Kidney glomerular epithelial cell (primary cell): ENCODE data around the gene RFX6.
A peak's percentile ranks its signal among the peaks of the same experiment; 100 is the strongest.

Experiments
- DNase-seq: peaks from one replicate; lab custom pipeline; 2025; lab: John Stamatoyannopoulos, UW

Gene RFX6

DNA sequence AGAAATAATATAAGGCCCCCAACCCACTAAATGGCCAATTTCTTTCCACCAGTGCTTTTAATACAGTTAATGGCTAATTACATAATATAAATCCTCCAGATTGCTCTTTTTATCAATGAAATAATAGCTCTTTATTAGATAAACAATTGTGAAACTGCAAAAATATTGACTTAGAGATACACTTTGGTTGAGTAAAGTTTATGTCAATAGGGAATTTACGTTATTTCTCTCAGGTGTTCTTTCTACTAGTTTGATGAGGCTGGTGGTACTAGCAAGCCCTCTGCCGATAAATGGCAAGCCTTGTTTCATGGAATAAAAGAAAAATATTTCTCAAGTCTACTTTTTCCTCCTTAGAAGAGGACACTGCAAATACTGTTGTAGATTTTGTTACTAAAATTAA lies 18.9 kb downstream of the RFX6 start:
- DNase-seq: no peak

DNA sequence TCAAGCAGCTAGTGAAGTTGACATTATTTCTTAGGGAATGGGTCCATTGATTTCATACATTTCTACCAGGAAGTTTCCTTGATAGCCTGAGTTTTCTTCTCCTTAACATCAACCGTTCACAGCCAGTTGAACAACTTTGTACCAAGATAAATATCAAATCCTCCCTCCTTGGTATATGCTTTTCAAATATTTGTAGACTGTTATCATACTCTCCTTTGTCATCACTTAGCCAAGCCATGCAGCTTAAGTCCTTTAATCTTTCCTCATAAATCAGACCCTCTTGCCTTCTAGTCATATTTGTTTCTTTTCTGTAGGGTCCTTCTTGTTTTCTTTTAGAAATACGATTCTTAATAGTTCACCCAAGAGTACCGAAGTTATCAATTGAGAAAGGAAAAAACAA lies 25.6 kb downstream of the RFX6 start:
- no peak for DNase-seq

DNA sequence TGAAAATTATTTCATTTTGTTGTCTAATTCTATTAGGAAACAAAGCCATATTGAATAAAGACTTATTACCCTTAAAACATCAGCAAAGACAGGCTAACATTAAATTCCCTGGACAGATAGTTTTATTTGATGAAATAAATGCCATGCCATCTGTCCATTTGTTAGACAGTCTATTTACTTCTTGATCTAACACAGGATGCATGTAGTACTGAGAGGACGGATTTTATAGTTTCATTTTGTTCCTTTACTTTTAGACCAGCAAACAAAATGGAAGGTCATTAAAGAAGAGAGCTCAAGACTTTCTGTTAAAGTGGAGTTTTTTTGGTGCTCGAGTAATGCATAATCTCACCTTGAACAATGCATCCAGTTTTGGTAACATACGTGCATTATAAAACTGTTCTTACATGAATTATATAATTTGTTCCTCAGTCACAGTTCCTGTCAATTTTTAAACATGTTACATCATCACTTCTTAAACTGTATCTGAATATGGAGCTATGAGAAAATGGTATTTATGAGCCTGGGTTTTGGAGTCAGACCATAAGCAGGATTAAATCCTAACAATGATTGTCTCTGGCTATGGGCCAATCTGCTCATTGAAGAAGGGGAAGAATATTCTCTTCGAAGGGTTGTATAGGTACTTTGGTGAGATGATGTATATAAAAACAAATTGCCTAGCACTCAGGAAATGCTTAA lies 46.0 kb downstream of the RFX6 start:
- DNase-seq: no peak

DNA sequence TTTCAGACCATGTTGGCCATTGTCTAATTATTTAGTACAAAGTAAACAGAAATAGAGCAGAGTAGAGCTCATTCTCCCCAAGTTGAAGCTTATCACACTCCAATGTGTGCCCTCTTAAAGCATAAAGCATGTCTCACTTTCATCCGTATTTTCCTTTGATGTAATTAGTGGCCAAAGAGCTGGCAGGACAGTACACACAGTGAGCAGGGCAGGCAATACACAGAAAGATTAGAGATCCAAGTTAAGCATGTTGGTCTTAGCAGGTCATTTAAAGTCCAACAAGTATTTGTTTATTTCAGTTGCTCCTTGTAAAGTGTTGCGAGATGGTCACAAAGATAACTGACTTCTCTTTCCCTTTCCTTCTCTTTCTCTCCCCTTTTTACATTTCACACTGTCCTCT lies 47.2 kb downstream of the RFX6 start:
- no peak for DNase-seq

DNA sequence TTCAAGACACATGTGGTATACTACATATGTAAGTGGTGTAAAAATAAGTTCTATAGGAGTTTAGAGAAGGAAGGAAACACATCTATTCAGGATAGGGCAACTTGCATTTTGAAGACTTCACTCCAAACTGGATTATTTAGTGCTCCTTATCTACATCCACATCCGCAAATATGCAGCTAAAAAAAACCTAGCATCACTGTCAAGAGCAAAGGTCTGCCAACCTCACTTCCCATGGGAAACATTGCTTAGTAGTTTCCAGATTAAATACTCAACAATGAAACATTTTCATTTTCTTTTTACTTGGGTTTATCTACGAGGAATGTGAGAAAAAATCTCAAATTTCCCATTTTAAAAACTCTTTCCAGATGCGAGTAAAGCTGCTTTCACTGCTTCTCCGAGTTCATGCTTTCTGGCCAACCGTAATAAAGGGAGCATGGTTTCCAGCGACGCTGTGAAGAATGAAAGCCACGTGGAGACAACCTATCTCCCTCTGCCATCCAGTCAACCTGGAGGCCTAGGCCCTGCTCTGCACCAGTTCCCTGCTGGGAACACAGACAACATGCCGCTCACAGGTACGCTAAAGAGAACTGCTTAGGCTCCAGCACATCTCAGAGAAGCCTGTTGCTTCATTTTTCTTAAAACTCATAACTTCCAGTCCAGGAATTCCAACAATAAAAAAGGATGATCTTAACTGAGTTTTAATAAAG lies 48.2 kb downstream of the RFX6 start:
- no peak for DNase-seq

DNA sequence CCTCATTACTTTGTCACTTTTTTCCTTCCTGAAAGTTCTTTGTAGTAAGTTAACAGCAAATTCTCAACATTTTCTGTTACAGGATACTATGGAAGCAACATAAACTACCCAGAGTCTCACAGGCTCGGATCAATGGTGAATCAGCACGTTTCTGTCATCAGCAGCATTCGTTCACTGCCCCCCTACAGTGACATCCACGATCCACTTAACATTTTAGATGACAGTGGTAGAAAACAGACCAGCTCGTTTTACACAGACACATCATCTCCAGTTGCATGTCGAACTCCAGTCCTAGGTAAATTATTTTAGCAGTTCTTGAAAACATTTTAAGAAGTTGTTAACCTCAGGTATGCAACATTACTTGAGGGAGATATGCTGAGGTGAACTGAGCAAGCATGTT lies 51.6 kb downstream of the RFX6 start:
- no peak for DNase-seq

DNA sequence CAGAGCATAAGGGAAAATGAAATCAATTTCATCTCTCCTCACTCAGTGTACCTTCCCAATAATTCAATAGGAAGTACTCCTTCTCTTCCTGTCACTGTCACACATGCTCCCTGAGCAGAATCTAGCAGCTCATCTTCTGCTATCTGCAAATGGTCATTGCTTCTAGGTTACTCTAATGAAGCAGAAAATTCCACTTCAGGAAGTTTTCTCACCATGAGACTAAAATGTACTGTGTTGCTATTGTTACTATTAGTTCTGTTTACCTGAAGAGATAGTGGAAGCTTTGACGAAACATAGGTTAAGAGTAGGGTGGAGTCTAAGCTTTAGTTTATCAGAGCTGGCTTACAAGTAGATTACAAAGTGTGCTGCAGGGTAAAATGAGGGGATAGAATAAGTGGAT lies 52.8 kb downstream of the RFX6 start:
- no peak for DNase-seq

DNA sequence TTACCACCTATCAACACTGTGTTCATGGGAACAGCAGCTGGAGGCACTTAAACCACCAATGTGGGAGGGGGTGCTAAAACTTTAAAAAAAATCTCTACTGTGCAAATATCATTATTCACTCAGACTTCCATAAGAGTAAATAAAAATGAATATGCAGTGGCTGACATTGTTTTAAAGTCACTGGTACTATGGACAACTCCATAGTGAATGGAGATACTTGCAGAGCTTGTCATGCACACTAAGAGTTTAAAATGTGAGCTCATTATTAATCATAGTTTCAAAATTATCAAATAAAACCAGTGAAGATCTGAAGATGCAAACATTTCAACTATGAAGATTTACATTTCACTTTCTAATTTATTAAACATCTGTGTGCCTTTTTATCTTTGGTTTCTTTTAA lies 54.4 kb downstream of the RFX6 start:
- DNase-seq: no peak

DNA sequence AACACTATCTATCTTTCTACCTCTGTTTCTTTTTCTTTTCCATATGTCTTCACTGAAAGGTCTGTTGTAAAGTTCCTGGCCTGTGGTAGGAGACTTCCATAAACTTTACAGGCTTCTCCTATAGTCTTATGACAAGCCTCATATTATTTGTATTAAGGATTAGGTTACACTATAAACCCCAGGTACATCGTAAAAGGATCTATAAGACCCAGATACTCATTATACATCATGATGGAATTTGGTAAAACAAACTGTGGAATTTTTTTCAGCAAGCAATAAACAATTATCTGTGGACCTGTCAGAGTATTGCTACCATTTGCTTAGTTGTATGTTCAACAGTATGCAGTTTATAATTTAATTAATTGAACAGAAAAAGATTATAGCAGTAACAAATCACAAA lies 55.5 kb downstream of the RFX6 start:
- DNase-seq: no peak

DNA sequence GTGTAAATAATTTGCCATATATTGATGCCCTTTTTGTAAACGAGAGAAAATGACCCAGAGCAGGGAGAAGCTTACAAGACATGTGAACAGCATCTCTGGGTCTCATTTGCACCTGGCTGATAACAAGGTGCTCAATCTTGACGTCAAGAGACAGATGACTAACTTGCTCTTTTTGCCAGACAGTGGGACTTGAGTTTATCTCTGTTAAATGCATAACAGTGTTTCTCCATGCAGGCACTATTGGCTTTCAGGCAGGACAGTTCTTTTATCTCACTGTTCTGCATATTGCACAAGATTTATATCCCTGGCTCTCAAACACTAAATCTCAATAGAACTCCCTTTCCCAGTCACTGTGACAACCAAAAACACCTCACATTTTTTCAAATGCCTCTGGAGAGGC lies 56.4 kb downstream of the RFX6 start:
- no peak for DNase-seq

DNA sequence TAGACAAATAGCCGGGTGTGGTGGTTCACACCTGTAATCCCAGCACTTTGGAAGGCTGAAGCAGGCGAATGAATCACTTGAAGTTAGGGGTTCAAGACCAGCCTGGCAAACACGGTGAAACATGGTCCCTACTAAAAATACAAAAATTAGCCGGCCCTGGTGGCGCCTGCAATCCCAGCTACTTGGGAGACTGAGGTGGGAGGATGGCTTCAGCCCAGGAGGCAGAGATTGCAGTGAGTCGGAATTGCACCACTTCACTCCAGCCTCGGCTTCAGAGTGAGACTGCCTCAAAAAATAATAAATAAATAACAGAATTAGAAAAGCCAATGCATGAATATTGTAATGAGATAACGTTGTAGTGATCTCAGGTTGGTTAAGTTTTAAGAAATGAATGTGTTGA lies 61.3 kb downstream of the RFX6 start:
- DNase-seq: no peak

DNA sequence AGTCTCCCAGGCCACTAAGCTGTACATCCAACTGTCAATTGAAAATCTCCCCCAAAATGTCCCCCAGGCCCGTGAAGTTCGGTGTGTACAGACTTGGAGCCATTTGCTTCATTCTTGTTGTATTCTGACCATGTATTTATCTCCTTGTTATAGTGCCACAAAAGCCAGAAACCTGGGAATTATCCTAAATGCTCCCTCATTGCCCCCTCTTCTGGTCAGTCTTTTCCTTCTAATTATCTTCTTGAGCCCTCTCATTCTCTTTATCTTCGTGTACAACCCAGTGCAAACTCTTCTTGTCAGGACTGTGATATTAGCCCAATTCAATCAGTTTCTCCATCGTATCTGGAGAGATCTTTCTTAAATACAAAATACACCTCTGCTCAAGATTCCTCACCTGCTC lies 64.7 kb downstream of the RFX6 start:
- DNase-seq: no peak

DNA sequence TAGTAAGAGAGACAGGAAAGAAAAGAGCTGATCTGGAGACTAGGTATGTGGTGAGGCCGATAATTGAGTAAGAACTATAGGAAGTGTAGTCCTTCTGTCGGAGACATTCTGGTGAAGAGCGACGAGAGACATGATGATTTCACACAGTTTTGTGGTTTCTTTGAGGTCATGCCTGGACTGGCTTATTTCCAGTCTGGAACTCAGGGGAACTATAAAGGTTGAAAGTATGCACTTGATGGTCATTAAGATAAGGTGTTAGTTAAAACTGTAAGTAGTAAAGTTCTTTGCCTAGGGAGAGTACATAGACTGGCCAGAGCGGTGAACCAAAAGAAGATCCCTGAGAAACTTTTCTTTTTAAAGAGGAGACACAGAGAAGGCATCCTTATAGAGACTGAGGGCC lies 68.8 kb downstream of the RFX6 start:
- no peak for DNase-seq

DNA sequence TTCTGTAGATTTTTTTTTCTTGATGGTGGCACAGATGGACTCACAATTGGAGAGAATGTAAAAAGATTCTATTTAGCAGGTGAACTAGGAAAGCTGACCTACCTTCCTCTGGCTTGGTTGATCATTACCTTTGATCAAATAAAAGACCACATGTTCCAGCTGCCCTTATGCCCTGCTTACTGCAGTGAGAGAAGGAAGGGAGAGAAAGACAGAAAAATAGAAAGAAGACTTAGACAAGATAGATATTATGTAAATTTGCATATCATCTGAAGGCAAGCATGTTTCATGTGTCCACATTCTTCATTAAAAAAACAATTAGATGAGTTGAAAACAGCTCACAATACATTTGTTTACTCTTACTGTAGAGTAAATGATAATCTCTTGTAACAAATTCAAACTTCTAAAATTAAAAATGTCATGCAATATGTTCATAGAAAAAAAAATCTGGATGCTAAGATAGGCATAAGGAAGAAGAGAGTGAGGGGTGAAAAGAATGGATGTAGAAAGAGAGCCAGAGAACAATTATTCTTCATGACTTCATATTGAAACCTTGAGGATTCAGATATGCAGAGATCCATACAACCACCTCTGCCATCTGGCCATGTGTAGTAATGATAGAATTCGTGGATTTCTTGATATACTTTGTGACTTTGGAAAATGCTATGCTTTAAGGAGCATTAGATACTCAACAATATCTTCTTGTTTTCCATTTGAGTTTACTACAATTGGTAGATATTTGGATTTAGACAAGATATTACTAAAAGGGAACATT lies 71.7 kb downstream of the RFX6 start:
- DNase-seq: no peak

DNA sequence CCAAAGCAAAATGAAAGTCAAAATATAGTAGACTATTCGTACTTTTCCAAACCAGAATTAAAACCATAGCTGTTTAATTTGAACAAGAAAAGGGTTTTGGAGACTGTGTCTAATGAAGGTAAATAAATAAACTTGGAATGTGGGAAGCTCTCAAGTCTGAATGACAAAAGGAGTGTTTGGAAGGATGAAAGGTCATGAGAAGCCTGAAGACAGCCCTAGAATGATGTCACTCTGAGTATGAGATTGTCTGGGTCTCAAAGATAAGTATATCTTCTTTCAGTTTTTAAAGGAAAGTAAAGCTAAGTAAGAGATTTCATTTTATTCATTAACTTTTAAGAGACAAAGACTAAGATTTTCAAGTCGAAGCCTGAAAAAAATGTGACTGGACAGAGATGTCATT lies 72.9 kb downstream of the RFX6 start:
- no peak for DNase-seq

DNA sequence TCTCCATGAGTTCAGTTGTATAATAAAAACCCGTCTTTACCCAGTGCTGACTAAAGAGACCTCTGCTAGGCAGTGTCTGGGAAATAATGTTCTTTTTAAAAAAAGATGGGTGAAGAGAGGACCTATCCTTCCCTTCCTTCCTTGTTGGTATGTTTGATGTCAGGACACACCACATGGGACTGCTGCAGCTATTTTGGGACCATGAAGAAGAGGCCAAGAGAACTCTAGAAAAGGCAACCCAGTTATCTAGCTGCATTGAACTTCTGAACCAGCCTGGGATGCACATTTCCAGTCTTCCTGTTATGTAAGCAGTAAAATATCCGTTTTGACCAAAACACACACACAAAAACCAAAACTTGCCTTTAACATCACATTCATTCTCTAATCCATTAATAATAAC lies 77.3 kb downstream of the RFX6 start:
- DNase-seq: no peak

DNA sequence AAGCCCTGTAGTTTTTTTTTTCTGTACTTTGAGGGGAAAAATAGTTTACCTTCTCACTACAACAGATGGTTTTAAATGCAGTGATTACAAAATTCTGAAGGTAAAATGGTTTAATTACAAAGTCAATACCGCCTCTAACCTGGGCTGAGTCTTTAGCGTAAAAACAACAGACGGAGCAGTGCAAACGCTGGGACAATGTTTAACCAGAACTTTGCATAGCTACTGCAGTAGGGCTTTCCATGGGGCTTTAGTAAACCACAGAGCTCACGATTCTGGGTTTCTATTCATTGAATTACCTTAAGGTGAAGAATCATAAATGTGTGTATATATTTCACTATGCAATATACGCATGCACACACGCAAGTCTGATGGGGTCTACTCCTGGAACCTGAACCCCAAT lies 77.9 kb downstream of the RFX6 start:
- DNase-seq: no peak

DNA sequence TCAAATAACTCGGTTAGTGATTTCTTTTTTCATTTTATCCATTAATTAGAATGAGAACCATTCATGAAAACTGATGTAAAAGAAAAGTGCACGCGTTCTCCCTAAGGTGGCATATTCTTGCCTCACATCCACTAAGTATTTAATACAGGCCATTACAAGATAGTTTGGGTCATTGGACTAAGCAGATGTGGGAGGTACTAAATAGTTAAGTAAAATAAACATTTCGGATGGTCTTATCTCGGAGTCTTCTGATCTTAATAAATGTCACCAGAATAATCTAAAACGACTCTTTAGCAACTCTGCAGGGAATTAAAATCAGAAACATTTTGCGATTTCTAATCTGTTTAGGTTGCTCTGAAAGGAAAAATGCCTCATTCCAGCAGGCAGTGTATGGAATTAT lies 78.7 kb downstream of the RFX6 start:
- DNase-seq: no peak

DNA sequence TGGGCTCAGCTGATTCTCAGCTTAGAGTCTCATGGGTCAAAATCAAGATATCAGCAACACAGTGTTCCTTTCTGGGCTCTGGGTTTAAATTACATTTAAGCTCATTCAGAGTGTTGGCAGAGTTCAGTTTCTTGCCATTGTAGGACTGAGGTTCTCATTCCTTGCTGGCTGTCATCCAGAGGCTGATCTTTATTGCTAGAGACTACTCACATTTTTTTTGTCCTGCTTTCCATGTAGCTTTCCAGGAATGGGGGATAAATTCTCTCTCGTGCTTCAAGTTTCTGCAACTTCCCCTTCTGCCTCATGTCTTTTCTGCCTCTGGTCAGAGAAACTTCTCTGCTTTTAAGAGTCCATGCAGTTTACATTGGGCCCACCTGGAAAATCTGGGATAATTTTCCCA lies 86.9 kb downstream of the RFX6 start:
- DNase-seq: no peak

DNA sequence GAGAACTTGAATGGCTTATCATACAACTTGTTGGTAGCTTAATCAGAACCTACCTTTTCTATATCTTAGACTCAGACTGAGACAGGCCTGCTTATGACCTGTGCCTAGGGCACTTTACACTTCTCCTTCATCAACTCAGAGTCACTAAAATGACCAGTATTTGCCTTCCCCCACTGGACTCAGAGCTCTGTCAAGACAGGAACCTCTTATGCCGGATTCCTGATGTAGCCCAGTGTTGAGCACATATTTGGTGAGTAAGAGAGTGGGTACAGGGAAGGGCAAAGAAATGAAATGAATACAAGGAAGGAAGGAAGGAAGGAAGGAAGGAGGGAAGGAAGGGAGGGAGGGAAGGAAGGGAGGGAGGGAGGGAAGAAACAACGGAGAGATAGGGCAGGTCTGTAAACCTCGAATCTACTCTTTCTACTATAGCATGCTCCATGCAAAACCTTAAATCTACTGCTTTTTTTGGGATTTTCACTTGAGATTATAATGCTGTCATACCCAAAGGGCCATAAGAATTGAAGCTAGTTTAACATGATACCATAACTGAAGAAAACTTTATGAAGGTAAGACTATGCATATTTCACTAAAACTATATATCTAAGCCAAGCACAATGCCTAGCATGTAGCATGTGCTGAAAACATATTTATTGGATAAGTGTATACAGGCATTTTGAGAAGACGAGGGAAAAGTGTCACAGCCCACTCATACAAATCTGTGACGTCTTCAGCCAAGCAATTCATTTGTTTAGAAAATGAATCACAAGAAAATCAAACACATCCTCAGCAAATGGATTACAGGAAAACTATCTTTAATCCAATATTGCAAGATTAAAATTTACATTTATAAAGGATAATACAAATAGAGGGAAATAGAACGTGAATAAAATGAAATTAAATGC lies 89.9 kb downstream of the RFX6 start:
- no peak for DNase-seq

DNA sequence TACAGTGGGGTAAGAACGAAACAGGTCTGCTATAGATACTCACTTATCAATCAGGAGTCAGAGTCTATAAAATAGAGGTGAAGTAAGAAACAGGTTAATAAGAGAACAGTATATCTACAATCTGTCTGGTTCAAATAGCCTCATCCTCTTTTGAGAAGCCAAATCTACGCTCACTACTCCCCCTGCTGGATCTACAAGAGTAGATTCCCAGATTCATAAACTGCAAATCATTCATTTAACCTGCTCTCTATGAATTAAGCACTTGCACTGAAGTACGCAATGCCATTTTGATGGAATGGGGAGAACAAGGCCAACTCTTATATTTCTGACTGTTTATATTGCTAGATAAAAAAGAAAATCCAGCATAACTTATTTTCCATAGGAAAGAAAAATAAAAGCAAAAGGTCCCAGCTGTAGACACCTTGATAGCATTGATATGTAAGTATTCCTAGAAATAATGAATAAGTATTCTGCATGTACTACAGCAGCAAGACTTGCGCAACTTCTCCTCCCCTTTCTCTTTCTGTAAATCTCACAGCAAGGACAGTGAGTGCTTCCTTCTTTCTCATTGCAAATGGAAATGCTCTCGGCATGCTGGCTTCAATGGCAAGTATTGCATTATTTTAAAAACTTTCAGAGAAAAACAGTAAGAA lies 92.3 kb downstream of the RFX6 start:
- DNase-seq: peak; percentile 35

DNA sequence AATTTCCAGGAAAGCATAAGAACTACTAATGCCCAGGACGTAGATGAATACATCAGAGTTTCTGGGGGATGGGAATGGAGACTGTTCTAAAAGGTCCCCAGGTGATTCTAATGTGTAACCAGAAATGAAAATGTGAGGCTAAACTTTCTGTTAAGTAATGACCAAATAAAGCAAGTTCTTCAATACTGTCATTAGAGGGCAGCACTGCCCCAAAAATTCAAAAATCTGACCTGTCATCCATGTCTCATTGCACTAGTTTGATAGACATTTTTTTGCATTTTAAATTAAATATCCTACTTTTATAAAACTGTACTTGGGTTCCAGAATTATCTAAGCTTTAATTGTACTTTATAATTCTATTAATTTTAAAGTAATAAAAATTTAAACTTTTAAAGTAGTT lies 94.9 kb downstream of the RFX6 start:
- DNase-seq: no peak
